HG02642 (cell line): ENCODE data around the gene MTMR10.

ENCODE experiments used
- ATAC-seq: cut with Tn5 transposase; IDR thresholded peaks from one replicate; pipeline ENCODE4 v1.9.1; 2021; ENCODE audit warnings: mild to moderate bottlenecking; ENCODE audit not compliant: unreplicated experiment, poor library complexity

MTMR10 gene

DNA sequence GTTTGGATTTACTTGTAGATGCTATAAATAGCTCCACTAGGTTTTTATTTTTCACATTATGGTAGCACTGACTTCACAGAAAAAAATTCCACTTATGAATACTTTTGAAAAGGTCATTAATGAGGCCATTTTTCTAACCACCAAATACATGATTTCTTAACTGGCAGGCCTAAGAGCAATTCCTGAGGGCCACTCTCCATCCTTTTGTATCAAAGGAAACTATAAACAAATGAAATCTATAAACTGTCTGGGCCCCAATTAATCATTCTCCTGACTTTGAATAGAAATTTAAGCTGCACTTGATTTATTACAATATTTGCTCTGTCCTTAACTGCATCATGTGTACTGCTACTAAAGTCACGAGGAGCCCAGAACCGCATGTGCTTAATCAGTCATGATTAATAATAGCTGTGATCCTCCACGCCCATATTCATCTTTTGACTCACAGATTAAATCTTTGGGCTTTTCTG, 25.1 kb upstream of the MTMR10 start:
- ATAC-seq, result no peak

DNA sequence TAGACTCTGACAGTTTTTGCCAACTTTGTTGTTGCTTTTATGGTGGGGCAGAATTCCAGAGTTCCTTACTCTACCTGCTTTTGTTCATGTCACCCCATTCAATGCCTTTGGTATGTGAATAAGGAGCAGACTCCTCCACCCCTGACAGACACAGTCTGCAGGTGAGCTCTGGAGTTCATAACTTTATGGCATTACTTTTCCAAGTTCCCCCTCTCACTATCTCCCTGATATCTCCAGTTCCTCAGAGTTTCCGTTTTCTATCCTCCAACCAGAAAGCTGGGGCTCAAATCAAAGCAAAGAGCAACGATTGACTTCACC, 23.1 kb upstream of the MTMR10 start:
- no peak for ATAC-seq

DNA sequence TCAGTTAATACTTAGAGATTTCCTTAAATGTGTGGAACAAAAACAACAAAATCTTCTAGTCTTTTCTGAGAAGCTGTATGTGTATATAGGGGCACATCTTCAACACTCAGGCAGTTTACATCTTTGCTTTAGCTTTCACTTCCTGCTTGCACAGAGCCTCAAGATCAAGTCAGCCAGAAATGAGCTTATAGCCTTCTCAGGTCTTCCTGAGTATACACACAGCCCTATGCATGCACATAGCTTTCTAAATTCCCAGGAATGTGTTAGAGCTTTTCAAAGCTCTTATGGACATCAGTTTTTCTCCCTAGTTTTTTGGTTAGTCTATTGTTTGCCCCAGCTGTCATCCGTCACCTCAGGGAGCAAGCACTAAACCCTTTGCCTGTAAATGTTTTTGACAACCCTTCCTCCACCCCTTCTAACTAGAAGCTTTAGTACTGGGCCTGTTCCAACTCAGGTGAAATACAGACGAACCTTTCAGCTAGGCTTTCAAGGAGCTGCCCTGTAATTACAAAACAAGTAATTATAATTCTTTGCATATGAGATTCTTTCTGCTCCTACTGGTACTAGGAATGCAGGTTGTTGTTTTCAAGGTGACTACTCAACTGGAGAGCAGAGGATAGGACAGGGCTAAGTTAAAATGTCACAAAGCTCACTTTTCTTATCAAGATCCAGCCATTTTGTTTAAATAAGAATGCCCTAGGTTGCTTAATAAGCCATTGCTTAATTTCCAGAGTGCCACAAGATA, 22.6 kb upstream of the MTMR10 start:
- ATAC-seq, result peak; percentile 90

DNA sequence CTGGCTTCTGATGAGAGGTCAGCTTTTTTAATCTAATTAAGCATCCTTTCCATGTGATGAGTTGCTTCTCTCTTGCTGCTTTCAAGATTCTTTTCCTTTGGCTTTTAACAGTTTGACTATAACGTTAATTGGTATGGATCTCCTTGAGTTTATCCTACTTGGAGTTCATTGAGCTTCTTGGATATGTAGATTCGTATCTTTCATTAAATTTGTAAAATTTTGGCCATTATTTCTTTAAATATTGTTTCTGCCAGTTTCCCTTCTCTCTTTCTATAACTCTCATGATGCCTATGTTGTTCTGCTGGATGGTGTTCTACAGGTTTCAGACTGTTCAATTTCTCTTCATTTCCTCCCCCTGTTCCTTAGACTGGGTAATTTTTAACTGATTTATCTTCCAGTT, 21.0 kb upstream of the MTMR10 start:
- no peak for ATAC-seq

DNA sequence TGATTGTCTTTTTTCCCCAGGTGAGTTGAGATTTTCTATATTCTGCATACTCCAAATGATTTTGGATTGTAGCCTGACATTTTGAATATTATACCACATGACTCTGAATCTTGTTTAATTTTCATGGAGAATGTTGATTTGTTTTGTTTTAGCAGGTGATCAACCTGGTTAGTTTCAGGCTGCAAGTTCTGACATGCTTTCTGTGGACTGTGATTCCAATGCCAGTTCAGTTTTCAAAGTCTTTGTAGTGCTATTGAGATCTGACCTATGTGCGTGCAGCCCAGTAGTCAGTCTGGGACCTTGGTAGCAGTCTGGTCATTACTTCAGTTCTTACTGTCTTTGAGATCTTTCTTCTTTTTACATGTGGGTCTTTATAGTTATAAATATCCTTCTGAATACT, 18.6 kb upstream of the MTMR10 start:
- no peak for ATAC-seq

DNA sequence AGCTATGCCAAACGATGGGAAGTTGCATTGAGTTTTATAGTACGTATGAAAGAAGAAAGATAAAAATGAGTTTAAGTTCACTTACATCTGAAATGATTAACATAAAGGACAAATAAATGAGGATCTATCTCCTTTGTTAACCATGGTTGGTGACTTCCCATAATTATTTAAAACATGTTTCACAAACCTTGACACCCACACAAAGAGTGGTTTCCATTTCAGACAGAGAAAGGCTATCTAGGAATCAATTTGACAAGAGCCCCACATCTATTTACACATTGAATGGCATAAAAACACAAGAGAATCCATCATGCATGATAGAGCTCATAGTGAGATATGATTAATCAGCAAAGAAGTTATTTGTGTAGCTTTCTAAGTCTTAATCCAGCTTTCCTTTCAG, 14.2 kb upstream of the MTMR10 start:
- no peak for ATAC-seq

DNA sequence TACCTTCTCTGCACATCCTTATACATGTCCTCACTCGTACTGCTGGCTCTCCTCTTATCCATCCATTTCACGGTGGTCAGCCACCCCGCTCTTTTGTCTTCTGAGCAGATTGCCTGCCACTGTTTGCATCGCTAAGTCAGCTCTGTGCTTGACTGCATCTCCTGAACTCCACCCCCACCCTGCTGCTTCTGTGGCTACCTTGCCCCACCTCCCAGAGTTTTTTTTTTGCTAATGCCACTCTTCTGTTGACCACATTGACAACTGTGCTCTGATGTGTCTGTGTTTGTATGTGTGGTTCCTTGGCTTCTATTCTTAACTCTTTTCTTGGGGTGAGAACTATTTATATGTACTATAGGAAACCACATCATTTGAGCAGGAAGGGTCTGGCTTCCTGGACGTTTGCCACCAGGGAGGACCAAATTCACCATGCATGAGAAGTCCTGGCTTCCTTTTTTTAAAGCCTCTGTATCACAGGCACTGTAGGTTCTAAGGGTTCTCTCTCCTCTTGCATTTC, 12.8 kb upstream of the MTMR10 start:
- ATAC-seq, result peak; percentile 92

DNA sequence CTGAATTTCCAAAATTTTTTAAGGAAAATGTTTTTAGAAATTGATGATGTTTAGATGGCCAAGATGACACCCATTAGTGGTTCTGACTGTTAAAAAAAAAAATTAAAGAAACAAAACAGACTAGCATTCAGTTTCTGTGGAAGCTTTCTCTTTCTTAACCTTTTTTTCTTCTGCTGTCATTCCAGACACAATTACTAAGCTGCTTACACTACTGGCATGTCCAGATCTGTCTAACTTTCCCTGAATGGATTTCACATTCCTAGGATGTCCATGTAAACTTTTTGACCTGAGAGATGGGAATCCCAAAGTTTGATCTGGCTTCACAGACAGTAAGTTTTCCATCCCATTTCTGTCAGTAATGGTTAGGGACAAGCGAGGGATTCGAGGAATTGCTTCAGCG, 10.3 kb upstream of the MTMR10 start:
- no peak for ATAC-seq

DNA sequence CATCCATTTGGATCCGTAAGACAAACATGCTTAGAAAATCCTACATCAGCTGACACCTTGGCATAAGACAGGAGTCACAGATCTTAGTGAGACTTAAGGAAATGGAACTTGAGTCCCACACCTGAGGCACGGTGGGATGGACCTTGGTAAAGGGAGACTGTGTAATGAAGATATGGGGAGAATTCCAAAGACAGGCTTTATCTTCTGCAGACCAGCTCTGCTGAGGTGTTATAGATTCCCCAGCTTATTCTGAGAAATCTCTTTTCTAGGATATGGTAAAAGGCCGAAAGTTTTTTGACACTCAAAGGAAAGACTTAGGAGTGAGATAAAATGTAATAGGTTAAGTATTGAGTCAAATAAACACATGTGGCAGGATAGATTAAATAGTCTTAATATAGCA, 8.3 kb upstream of the MTMR10 start:
- ATAC-seq, result no peak

DNA sequence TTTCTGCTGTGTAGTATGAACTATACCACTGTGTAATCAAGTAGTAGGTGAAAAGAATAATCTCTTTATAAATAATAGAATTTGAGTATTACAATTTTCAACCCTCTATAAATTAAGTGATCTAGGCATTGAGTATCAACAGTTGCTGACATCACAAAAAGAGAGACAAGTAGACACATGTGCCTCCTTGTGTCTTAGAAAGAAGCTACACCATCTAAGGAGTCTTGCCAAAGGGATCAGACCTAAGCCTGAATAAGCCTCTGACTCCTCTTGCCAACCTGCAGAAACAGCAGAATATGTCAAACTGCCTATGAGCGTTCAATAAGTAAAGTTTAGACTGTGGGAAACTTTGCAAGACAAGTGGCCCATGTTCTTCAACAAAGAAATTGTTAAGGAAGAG, 5.8 kb upstream of the MTMR10 start:
- no peak for ATAC-seq

DNA sequence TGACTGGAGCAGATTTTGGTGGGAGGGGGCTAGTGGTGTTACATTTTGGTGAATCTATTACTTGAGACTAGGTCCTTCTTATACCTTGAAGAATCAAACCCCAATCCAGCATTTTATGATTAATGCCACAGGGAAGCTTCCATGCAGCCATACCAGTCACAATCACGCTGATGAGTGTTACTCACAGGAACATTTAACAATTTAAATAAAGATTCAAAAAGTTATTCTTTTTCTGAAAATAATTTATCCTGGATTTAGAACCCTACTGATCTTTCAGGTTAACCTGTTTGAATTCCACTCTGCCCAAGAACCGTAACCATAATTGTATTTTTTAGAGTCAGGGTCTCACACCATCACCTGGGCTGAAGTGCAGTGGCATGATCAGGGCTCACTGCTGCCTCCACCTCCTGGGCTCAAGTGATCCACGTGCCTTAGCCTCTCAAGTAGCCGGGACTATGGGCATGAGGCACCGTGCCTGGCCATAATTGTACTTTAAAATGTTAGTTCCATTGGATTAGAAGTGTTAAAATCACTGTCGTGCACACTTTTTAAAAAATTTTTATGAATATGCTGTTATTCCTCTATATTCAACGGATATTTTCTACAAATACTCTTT, 929 bp upstream of the MTMR10 start:
- ATAC-seq, result no peak

DNA sequence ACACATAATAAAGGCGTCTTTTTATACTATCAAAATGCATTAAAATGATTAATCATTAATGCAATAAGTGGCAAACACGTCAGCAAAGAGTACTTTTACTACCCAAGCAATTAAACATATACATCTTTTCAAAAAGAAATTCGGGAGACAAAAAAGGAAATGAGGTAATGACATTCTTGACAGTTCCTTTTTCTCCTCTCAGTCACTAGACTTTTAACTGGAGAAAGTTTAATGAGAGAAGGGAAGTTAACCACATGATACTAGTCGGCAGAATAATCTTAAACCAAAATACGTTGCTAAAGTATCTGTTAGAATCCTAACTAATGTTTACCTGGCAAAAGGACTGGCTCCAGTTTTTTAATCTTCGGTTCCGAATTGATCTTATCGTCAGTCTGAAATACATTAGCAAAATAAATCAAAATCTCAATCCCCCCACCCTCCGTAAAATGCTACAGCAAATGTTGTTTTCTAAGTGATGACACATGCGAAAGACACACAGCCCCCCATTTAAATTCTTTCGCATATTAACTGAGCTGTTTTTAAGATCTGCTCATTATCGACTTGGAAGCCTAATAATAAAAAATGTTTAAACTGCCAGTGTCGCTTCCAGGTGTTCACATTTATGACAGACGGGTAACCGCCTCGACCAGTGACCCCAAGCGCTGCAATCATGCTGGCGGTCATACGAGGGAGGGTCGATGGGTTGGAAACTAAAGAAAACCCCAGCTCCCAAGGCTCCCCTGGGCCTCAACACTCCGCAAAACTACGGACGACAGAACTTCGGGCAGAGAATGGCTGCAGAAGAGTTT, 778 bp downstream of the MTMR10 start:
- ATAC-seq, result no peak

DNA sequence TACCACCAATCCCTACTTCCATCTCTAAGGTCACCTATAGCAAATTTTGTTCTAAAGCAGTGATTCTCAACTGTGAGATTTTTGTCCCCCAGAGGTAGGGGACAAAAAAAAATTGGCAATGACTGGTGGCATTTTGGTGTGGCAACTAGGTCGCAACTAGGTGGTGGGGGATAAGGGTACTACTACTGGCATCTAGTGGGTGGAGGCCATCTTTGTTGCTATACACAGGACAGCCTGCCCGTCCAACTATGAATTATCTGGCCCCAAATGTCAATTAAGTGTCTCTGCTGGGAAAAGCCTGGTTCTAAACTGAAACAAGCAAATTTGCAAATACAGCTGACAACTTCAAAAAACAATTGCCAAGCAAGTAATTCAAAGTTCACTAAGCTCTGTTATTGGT, 1.4 kb downstream of the MTMR10 start:
- no peak for ATAC-seq

DNA sequence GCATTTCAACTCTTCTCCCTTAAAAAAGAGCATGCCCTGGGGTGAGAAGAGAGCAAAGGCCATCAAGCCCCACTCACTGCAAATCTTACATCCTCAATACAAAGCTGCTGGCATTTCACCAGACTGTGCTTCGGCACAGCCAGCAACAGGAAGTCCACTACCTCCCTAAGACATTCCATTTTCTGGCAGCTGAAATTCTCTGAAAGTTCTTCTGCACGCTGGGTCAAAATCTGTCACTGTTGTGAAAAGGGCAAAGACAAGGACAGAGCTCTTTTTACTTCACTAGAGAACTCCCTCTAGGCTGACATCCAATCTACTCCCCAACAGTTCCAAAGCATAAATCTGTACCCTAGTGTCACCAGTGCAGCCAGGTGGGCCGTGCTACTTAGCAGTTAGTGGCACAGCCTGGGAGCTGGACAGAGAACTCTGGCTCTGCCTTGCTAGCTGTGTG, 6.3 kb downstream of the MTMR10 start:
- peak; percentile 26 for ATAC-seq

DNA sequence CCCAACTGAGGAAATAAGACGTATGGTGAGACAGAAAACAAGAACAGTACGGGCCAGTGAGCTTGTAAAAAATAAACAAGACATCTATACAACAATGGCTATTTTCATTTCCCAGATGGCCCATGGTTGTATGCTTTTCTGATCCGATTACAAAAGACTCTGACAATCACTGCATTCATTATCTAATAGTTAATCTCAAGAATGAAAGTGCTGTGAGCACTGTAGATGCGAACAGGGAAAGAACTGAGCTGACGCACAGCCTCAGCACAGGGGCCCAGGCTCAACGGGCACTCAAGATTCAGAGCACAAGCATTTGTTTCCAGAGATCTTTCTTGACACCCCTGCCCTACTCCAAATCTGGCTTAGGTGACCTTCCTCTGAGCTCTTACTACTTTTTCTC, 6.9 kb downstream of the MTMR10 start:
- ATAC-seq, result peak; percentile 46

DNA sequence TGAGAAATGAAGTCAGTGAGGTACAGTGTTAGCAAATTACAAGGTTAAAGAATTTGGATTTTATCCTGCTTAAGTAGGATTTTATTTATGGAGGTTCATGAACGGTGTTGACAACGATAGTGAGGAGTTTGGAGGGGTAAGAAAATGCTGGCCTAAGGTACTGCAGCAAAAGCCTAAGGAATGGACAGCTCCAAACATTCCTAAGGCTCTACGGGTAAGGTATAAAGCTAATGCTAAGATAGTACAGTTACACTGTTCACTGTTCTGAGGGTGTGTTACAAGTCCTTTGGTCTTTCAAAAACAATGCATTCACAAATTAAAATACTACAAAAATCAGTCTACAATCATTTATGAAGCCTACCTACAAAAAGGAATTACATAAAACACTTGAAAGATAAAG, 7.3 kb downstream of the MTMR10 start:
- ATAC-seq, result peak; percentile 12

DNA sequence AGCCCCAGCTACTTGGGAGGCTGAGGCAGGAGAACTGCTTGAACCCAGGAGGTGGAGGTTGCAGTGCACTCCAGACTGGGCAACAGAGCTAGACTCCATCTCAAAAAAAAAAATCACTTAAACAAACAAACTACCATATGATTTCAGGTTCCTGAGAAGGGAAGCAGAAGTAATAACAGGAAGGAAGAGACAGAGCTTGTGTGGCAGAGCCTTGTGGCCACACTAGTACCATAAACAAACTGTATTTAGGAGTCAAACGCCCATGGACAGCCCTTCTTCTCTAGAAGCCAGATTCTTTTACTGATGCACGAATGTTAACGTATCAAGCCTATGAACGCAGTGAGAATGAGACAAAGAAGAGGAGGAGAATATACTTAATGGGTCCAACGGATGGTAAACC, 12.0 kb downstream of the MTMR10 start:
- no peak for ATAC-seq

DNA sequence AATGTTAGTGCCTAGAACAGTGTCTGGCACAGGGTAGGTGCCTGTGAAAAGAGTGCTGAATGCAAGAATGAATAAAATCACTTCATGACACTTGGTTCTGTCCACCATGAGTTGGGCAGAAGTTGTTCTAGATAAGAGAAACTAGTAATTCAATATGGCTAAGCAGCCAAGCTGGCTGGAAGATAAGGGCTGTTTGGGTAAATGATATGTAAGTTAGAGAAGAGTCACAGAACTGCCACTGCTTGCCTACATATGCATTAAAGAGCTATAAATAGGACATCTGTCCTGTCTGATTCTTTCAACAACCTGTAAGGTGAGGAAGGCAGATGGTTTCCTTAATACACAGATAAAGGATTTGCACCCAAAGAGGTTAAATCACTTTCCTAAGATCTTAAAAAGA, 13.1 kb downstream of the MTMR10 start:
- no peak for ATAC-seq

DNA sequence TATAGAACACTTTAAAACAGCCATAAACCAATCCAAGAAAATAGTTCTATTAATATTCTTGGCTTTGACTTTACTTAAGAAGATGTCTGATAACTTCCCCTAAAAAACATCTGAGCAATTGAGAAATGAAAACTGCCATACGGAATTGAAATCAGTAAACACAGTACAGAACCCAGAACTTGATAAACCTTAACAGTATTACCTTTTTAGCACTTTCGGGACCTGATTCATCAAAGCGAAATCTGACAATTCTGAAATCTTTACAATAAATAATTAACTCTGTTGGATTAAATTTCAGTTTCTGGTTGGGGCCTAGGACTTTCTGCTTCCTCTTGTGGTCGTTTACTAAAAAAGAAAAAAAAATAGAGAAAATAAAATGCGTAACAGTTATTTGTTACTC, 17.3 kb downstream of the MTMR10 start:
- ATAC-seq, result no peak

DNA sequence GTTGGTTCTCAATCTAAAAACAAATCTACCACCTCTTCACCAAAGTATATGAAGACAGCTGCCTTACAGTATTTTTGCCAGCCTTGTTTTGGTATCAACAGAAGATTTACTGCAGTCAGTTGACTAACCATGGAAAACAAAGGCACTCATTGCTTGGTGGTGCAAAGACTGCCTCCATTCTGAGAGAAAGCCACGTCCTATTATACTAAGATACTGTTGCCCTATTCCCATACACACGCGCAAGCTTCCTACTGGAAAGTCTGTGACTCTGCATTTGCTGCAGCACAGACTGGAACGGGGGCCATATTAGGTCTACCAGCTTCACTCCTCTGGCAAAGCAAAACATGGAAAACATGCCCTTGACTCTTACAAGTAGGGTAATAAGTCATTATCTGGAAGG, 18.0 kb downstream of the MTMR10 start:
- no peak for ATAC-seq

DNA sequence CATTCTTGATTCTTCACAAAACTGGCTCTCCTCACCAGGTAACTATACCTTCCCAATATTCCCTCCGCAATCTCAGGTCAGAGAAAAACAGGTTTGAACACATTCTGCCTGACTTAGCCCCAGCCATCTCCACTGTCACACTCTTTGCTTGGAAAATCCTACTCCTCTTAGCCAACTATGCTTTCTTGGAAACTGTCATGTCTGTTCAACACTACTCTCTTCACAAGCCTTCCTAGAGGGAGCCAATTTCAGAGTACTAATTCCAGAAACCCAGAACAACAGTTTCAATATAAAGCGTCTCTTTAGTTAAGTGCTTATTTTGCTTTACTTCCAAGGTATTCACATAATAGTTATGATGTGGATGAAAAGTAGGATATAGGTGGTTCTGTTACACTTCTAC, 21.7 kb downstream of the MTMR10 start:
- ATAC-seq, result no peak
